ENCODE data around the gene NR0B1.

NR0B1 gene

GRCh38 chrX:30309139-30309571, at the start of gene NR0B1:
TSS of gene NR0B1 (minus strand) at chrX:30309390. CDS start at chrX:30309363, 27 bp downstream.
- DNase-seq = no peak

GRCh38 chrX:30349946-30350345, 40.8 kb upstream of the NR0B1 start:
- no peak for DNase-seq

- no peak for DNase-seq
Observed at GRCh38 chrX:30343206-30343605, 34.0 kb upstream of the NR0B1 start.

- no peak for DNase-seq
Observed at GRCh38 chrX:30340753-30341152, 31.6 kb upstream of the NR0B1 start.

GRCh38 chrX:30327762-30328161, 18.6 kb upstream of the NR0B1 start:
- DNase-seq = no peak

- no peak for DNase-seq
Observed at GRCh38 chrX:30317308-30317707, 8.1 kb upstream of the NR0B1 start.

- DNase-seq = no peak
Observed at GRCh38 chrX:30313322-30313721, 4.1 kb upstream of the NR0B1 start.

- DNase-seq = no peak
Observed at GRCh38 chrX:30312858-30313257, 3.7 kb upstream of the NR0B1 start.

- DNase-seq = no peak
Observed at GRCh38 chrX:30310429-30311206, 1.4 kb upstream of the NR0B1 start.

- no peak for DNase-seq
Observed at GRCh38 chrX:30308263-30309138, 689 bp downstream of the NR0B1 start.

GRCh38 chrX:30307466-30307865, 1.7 kb downstream of the NR0B1 start:
- DNase-seq = no peak

GRCh38 chrX:30304866-30305265, 4.3 kb downstream of the NR0B1 start:
- DNase-seq = no peak

GRCh38 chrX:30302956-30303355, 6.2 kb downstream of the NR0B1 start:
- no peak for DNase-seq

GRCh38 chrX:30301963-30302362, 7.2 kb downstream of the NR0B1 start:
- no peak for DNase-seq

GRCh38 chrX:30301208-30301607, 8.0 kb downstream of the NR0B1 start:
- DNase-seq = no peak

GRCh38 chrX:30296408-30297254, 12.6 kb downstream of the NR0B1 start:
- DNase-seq = no peak

- no peak for DNase-seq
Observed at GRCh38 chrX:30283456-30284200, 25.6 kb downstream of the NR0B1 start.

- DNase-seq = no peak
Observed at GRCh38 chrX:30282527-30282926, 26.7 kb downstream of the NR0B1 start.

- DNase-seq = no peak
Observed at GRCh38 chrX:30280428-30280827, 28.8 kb downstream of the NR0B1 start.

GRCh38 chrX:30278365-30278764, 30.8 kb downstream of the NR0B1 start:
- DNase-seq = no peak

- DNase-seq = no peak
Observed at GRCh38 chrX:30275498-30275897, 33.7 kb downstream of the NR0B1 start.

GRCh38 chrX:30270639-30271038, 38.6 kb downstream of the NR0B1 start:
- DNase-seq = no peak

Measured in stimulated activated CD4-positive, alpha-beta T cell treated with anti-CD3 and anti-CD28 coated beads, Interleukin-1b, Interleukin-23, amount 100 ng/mL, for 48 hours (primary cell).